ENCODE results near the gene TAB3.

TAB3 gene

GRCh38 chrX:30887288-30887687 is 1.8 kb downstream of the TAB3 start:
- DNase-seq (ENCODE audit: low spot score), result no peak
- TF ChIP-seq CTCF (IDR thresholded peaks at IDR 0.05; ENCODE audit: extremely low read depth, missing control alignments), result no peak

- no peak for DNase-seq (ENCODE audit: low spot score)
Measured at GRCh38 chrX:30885136-30885535, 3.9 kb downstream of the TAB3 start.

GRCh38 chrX:30883138-30883537 is 5.9 kb downstream of the TAB3 start:
- TF ChIP-seq CTCF (IDR thresholded peaks at IDR 0.05; ENCODE audit: extremely low read depth, missing control alignments), result no peak
- no peak for DNase-seq (ENCODE audit: low spot score)

More at GRCh38 chrX:30885136-30885535, 3.9 kb downstream of the TAB3 start:
- TF ChIP-seq CTCF (IDR thresholded peaks at IDR 0.05; ENCODE audit: extremely low read depth, missing control alignments), result no peak

- TF ChIP-seq CTCF (IDR thresholded peaks at IDR 0.05; ENCODE audit: extremely low read depth, missing control alignments), result no peak
Measured at GRCh38 chrX:30881797-30882196, 7.3 kb downstream of the TAB3 start.

GRCh38 chrX:30881390-30881789 is 7.7 kb downstream of the TAB3 start:
- TF ChIP-seq CTCF (IDR thresholded peaks at IDR 0.05; ENCODE audit: extremely low read depth, missing control alignments), result no peak
- DNase-seq (ENCODE audit: low spot score), result no peak

More at GRCh38 chrX:30881797-30882196, 7.3 kb downstream of the TAB3 start:
- no peak for DNase-seq (ENCODE audit: low spot score)

GRCh38 chrX:30880058-30880457 is 9.0 kb downstream of the TAB3 start:
- TF ChIP-seq CTCF (IDR thresholded peaks at IDR 0.05; ENCODE audit: extremely low read depth, missing control alignments), result no peak

GRCh38 chrX:30876367-30876766 is 12.7 kb downstream of the TAB3 start:
- DNase-seq (ENCODE audit: low spot score), result no peak
- no peak for TF ChIP-seq CTCF (IDR thresholded peaks at IDR 0.05; ENCODE audit: extremely low read depth, missing control alignments)

More at GRCh38 chrX:30880058-30880457, 9.0 kb downstream of the TAB3 start:
- DNase-seq (ENCODE audit: low spot score), result no peak
